Measurements from ENCODE around the gene MICB.

- no peak for TF ChIP-seq CTCF (optimal IDR thresholded peaks at IDR 0.05 in 1 of 3, IDR thresholded peaks at IDR 0.05 in 1 of 3, conservative IDR thresholded peaks at IDR 0.05 in 1 of 3; ENCODE audit: extremely low read depth in 1 of 3, insufficient read depth in 2 of 3, low read length in 3 of 3)
- TF ChIP-seq EZH2 (IDR thresholded peaks at IDR 0.05; ENCODE audit: low read length) = no peak
These were observed 36.6 kb downstream of the MICB start for GRCh38 chr6:31534521-31535040.

Data from keratinocyte (primary cell).